SK-N-SH (cell line): ENCODE data around the gene LENG1. TPM values are rescaled to one million over a fixed set of nuclear protein-coding genes. Genes with fewer than 3 reads are reported as not detected.

Source experiments
- CTCF ChIA-PET: fragments of 300-600, 350-600 bp; formaldehyde crosslinking; extraction: SDS; loops from one replicate; lab custom pipeline; 2021; lab: Yijun Ruan, JAX
- POLR2A ChIA-PET: fragments of 350-600 bp; sonication (Branson Sonifier 250); formaldehyde crosslinking; extraction: SDS; loops from one replicate; lab custom pipeline; 2020; ENCODE audit warnings: antibody characterized with exemption, inconsistent platforms; lab: Yijun Ruan, JAX
- DNase-seq: peaks from one replicate; pipeline ENCODE4 v3.0.0; 2012
- H2AFZ ChIP-seq: fragments of 200-600 bp; sonication (generic); 2 replicates; pipeline ENCODE4 v1.8.1; 2016; ENCODE audit warnings: antibody characterized with exemption, mild to moderate bottlenecking, low read depth
- H3F3A ChIP-seq: fragments of 200-600 bp; sonication (generic); replicated peaks from 2 replicates; pipeline ENCODE3; 2016; ENCODE audit warnings: antibody characterized with exemption, mild to moderate bottlenecking; ENCODE audit not compliant: insufficient read depth
- H3K27ac ChIP-seq, 2 experiments: fragments of 200-500 bp in 1 of 2; fragments of 200-600 bp in 1 of 2; sonication (Bioruptor generic) in 1 of 2; sonication (generic), shearing (Covaris generic) in 1 of 2; 2 replicates each; pipeline versions ENCODE4 v1.5.1 to v1.6.1; 2014 to 2016; ENCODE audit warnings: low read depth in 2 of 2, inconsistent platforms in 1 of 2, low read length in 1 of 2, mild to moderate bottlenecking in 1 of 2, mixed read lengths in 1 of 2
- H3K27me3 ChIP-seq: fragments of 200-600 bp; sonication (generic), shearing (Covaris generic); 2 replicates; pipeline ENCODE4 v1.6.1; 2016; ENCODE audit warnings: mixed run types; ENCODE audit not compliant: insufficient read depth
- H3K36me3 ChIP-seq, 2 experiments: fragments of 200-500 bp in 1 of 2; fragments of 200-600 bp in 1 of 2; sonication (Bioruptor generic) in 1 of 2; sonication (generic) in 1 of 2; replicated peaks in 1 of 2; 2 replicates each; pipeline versions ENCODE3 to v1.5.1; 2014 to 2016; ENCODE audit warnings: low read length in 1 of 2, mild to moderate bottlenecking in 1 of 2; ENCODE audit not compliant: insufficient read depth in 2 of 2, control insufficient read depth in 1 of 2
- H3K4me1 ChIP-seq, 2 experiments: fragments of 200-500 bp in 1 of 2; fragments of 200-600 bp in 1 of 2; sonication (Bioruptor generic) in 1 of 2; sonication (generic), shearing (Covaris generic) in 1 of 2; 2 replicates each; pipeline versions ENCODE4 v1.5.1 to v1.6.1; 2014 to 2016; ENCODE audit warnings: low read depth in 1 of 2, low read length in 1 of 2, mixed run types in 1 of 2; ENCODE audit not compliant: insufficient read depth in 2 of 2, control insufficient read depth in 1 of 2
- H3K4me2 ChIP-seq: fragments of 200-600 bp; sonication (generic), shearing (Covaris generic); 2 replicates; pipeline ENCODE4 v1.6.1; 2017; ENCODE audit warnings: mixed run types
- H3K4me3 ChIP-seq, 2 experiments: fragments of 200-500 bp in 1 of 2; fragments of 200-600 bp in 1 of 2; sonication (Bioruptor generic) in 1 of 2; sonication (generic), shearing (Covaris generic) in 1 of 2; 2 replicates each; pipeline versions ENCODE4 v1.5.1 to v1.8.1; 2014 to 2016; ENCODE audit warnings: low read depth in 2 of 2, inconsistent platforms in 1 of 2, low read length in 1 of 2, mild to moderate bottlenecking in 1 of 2, mixed read lengths in 1 of 2, moderate library complexity in 1 of 2
- H3K79me2 ChIP-seq: fragments of 200-600 bp; sonication (generic); 2 replicates; pipeline ENCODE4 v1.8.1; 2017; ENCODE audit warnings: mild to moderate bottlenecking; ENCODE audit not compliant: insufficient read depth
- H3K9ac ChIP-seq: fragments of 200-600 bp; sonication (generic); 2 replicates; pipeline ENCODE4 v1.6.1; 2017; ENCODE audit warnings: mixed run types
- H3K9me2 ChIP-seq: fragments of 200-600 bp; sonication (generic); 2 replicates; pipeline ENCODE4 v1.6.1; 2017; ENCODE audit warnings: mixed run types
- H3K9me3 ChIP-seq: fragments of 200-600 bp; sonication (generic); 2 replicates; pipeline ENCODE4 v1.6.1; 2017; ENCODE audit warnings: mixed run types, mild to moderate bottlenecking, moderate library complexity
- H4K20me1 ChIP-seq: fragments of 200-600 bp; sonication (generic); 2 replicates; pipeline ENCODE4 v1.6.1; 2017; ENCODE audit warnings: mild to moderate bottlenecking, mixed run types; ENCODE audit not compliant: insufficient read depth
- EZH2phosphoT487 ChIP-seq: fragments of 200-600 bp; sonication (generic); IDR thresholded peaks from 2 replicates; pipeline ENCODE4 v1.6.1; 2017; ENCODE audit warnings: low read depth, mixed run types, mild to moderate bottlenecking, antibody characterized with exemption, moderate library complexity, borderline replicate concordance
- FOSL2 ChIP-seq: IDR thresholded peaks from 2 replicates; pipeline ENCODE4 v1.4.0; 2012; ENCODE audit warnings: low read depth, mild to moderate bottlenecking, moderate library complexity, borderline replicate concordance
- GABPA ChIP-seq: IDR thresholded peaks from 2 replicates; pipeline ENCODE4 v1.4.0; 2012; ENCODE audit warnings: low read depth, mild to moderate bottlenecking
- MXI1 ChIP-seq: IDR thresholded peaks from 2 replicates; pipeline ENCODE4 v1.6.1; 2012; ENCODE audit warnings: mild to moderate bottlenecking, low read depth, low read length, improper control_type of control experiment
- POLR2AphosphoS5 ChIP-seq: IDR thresholded peaks from 2 replicates; pipeline ENCODE4 v1.6.1; 2012; ENCODE audit warnings: low read depth, low read length
- RAD21 ChIP-seq: IDR thresholded peaks from 2 replicates; pipeline ENCODE4 v1.6.1; 2012; ENCODE audit warnings: mild to moderate bottlenecking, low read length
- RCOR1 ChIP-seq: fragments of 150-350 bp; IDR thresholded peaks from 2 replicates; pipeline ENCODE4 v1.6.1; 2017; ENCODE audit warnings: antibody characterized with exemption, low read length
- RFX5 ChIP-seq: IDR thresholded peaks from 2 replicates; pipeline ENCODE4 v1.6.1; 2012; ENCODE audit warnings: mild to moderate bottlenecking, improper control_type of control experiment, low read length
- RXRA ChIP-seq: IDR thresholded peaks from 2 replicates; pipeline ENCODE4 v1.4.0; 2012; ENCODE audit warnings: low read depth, mild to moderate bottlenecking, borderline replicate concordance
- TAF1 ChIP-seq: IDR thresholded peaks from 2 replicates; pipeline ENCODE4 v1.6.1; 2012; ENCODE audit warnings: low read depth, mild to moderate bottlenecking, low read length, moderate library complexity, borderline replicate concordance
- TCF12 ChIP-seq: IDR thresholded peaks from 2 replicates; pipeline ENCODE4 v1.4.0; 2012
- YY1 ChIP-seq: IDR thresholded peaks from 2 replicates; pipeline ENCODE4 v1.4.0; 2012; ENCODE audit warnings: low read depth, mild to moderate bottlenecking
- WGBS: methylation state at CpG from one replicate; pipeline ENCODE4 v1.1.6; 2017; ENCODE audit warnings: low lambda C conversion rate; 5-methylcytosine and 5-hydroxymethylcytosine counted together
- polyA plus RNA-seq, 3 experiments: library from polyadenylated mRNA; depleted of rRNA; stranded (reverse); fragments of >200 nt; gene quantifications; 2 replicates each; pipeline ENCODE4 v1.2.3, GENCODE V29; 2012
- TF ChIP-seq, protein P1 (sequence below): fragments of 200-600 bp; sonication (generic); IDR thresholded peaks from 2 replicates; pipeline ENCODE4 v1.6.1; 2017; ENCODE audit warnings: antibody characterized with exemption, mild to moderate bottlenecking, moderate library complexity
- TF ChIP-seq, protein P2 (sequence below): IDR thresholded peaks from 2 replicates; pipeline ENCODE4 v1.4.0; 2012; ENCODE audit warnings: low read depth
- TF ChIP-seq, protein P3 (sequence below): IDR thresholded peaks from 2 replicates; pipeline ENCODE4; 2012

Gene LENG1
- polyA plus RNA-seq, 1 of the 3 experiments (the other 2 are of a cell fraction) = 11.4 TPM

DNA sequence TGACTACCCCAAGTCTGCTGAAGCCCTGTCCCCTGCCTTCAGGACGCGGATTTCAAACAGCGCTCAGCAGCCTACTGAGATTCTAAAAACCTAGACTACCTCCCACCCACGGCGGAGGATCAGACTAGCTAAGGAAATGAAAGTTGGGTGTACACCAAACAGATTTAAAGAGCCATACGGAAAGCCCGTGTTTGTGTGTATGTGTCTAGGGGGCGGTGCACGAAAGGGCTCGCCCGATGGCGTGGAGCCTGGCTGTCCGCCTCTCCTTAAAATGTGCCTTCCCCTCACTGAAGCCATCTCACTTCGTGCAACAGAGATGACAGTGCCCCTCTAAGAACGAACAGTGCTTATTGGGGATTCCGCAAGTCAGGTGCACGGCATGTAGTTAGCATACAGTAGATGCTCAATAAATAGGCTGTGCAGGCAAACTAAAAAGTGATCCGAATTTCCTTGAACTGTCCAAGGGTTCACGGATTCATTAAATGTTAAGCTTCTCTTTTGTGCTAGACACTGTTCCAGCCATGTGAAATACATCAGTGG lies 639 bp downstream of the LENG1 start:
- Histone ChIP-seq H3K27me3 (no peaks in the 10 kb centered on the region), H3K4me2 (peak overlapping the region; percentile 94), H3K36me3 (peaks cover 26 to 33% of the 10 kb centered on the region in 2 experiments), H3K9ac (peak overlapping the region; percentile 88), H3K27ac (peak overlapping the region; percentile 97), H3K79me2 (peaks cover 19% of the 10 kb centered on the region; the same call in 1 of the 2 replicates), H3K9me3 (no peaks in the 10 kb centered on the region), H3K4me1 (peaks cover 7 to 19% of the 10 kb centered on the region in 2 experiments; a peak in 2 of 4 replicates), H3F3A (peaks cover 11% of the 10 kb centered on the region), H4K20me1 (no peaks in the 10 kb centered on the region), H3K4me3 (peak overlapping the region; percentile 83 to 92), H3K9me2 (no peaks in the 10 kb centered on the region), H2AFZ (peak overlapping the region; percentile 90)
- CTCF ChIA-PET = interaction anchor here (0.6 to 2.3 kb wide), 9 partner anchors 8 to 129 kb away, joined by 3 to 13 read pairs (median 4); partner anchors contain the start of gene TMC4
- POLR2A ChIA-PET = interaction anchor here (0.6 to 1.7 kb wide), 4 partner anchors 8 to 31 kb away, joined by 3 to 9 read pairs (median 5); partner anchors contain the start of genes CNOT3 and MBOAT7
- no peak for DNase-seq
- no peak for TF ChIP-seq RFX5
- 0 out of 2 replicates have a peak, but pooled peaks have one; percentile 13 for TF ChIP-seq MXI1
- 12% methylated on average over 19 of the region's 19 CpGs for WGBS

DNA sequence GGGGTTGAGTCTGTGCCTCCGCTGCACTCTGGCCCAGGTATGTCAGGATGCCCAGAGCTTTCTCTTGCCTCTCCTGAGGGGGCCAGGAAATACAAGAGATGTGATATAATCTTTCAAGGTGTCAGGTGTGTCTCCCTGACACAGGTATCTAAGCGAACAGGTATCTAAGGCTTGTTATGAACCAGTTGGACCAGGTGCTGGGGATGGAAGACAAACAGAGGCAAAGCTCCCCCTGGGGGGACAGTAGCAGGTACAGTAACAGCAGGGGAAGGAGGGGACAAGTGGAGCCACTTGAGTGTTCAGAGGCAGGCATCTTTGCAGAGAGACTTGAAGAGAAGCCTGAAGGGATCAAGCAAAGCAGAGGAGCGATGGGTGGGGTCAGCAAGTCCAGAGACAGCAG lies 2.6 kb downstream of the LENG1 start:
- H3K27me3 ChIP-seq = no peaks in the 10 kb centered on the region
- TF ChIP-seq, protein P1, sequence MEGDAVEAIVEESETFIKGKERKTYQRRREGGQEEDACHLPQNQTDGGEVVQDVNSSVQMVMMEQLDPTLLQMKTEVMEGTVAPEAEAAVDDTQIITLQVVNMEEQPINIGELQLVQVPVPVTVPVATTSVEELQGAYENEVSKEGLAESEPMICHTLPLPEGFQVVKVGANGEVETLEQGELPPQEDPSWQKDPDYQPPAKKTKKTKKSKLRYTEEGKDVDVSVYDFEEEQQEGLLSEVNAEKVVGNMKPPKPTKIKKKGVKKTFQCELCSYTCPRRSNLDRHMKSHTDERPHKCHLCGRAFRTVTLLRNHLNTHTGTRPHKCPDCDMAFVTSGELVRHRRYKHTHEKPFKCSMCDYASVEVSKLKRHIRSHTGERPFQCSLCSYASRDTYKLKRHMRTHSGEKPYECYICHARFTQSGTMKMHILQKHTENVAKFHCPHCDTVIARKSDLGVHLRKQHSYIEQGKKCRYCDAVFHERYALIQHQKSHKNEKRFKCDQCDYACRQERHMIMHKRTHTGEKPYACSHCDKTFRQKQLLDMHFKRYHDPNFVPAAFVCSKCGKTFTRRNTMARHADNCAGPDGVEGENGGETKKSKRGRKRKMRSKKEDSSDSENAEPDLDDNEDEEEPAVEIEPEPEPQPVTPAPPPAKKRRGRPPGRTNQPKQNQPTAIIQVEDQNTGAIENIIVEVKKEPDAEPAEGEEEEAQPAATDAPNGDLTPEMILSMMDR = no peak
- TF ChIP-seq RFX5 = no peak
- no peak for TF ChIP-seq RCOR1
- TF ChIP-seq YY1 = no peak
- TF ChIP-seq EZH2phosphoT487 = no peak
- no peak for TF ChIP-seq TCF12
- no peak for TF ChIP-seq GABPA
- TF ChIP-seq POLR2AphosphoS5 = no peak
- TF ChIP-seq, protein P2, sequence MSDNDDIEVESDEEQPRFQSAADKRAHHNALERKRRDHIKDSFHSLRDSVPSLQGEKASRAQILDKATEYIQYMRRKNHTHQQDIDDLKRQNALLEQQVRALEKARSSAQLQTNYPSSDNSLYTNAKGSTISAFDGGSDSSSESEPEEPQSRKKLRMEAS = no peak
- no peak for TF ChIP-seq RXRA
- TF ChIP-seq, protein P3, sequence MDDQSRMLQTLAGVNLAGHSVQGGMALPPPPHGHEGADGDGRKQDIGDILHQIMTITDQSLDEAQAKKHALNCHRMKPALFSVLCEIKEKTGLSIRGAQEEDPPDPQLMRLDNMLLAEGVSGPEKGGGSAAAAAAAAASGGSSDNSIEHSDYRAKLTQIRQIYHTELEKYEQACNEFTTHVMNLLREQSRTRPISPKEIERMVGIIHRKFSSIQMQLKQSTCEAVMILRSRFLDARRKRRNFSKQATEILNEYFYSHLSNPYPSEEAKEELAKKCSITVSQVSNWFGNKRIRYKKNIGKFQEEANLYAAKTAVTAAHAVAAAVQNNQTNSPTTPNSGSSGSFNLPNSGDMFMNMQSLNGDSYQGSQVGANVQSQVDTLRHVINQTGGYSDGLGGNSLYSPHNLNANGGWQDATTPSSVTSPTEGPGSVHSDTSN = no peak
- TF ChIP-seq TAF1 = no peak
- TF ChIP-seq MXI1 = no peak
- no peak for TF ChIP-seq FOSL2
- no peak for TF ChIP-seq RAD21
- H3K36me3 ChIP-seq = peaks cover 27 to 52% of the 10 kb centered on the region in 2 experiments
- 100% methylated on average over 3 of the region's 3 CpGs for WGBS
- peaks cover 16% of the 10 kb centered on the region for H3F3A ChIP-seq
- no peaks in the 10 kb centered on the region for H3K9me3 ChIP-seq
- peaks cover 19% of the 10 kb centered on the region; the same call in 1 of the 2 replicates for H3K79me2 ChIP-seq
- CTCF ChIA-PET = no interaction called here
- no peaks in the 10 kb centered on the region for H3K9me2 ChIP-seq
- H3K4me1 ChIP-seq = peaks cover 7 to 18% of the 10 kb centered on the region in 2 experiments; a peak in 2 of 4 replicates
- no peak overlapping the region for H3K4me2 ChIP-seq
- H3K27ac ChIP-seq = no peak overlapping the region
- POLR2A ChIA-PET = no interaction called here
- H3K4me3 ChIP-seq = no peak overlapping the region
- H3K9ac ChIP-seq = no peak overlapping the region
- no peaks in the 10 kb centered on the region for H4K20me1 ChIP-seq
- H2AFZ ChIP-seq = no peak overlapping the region
- no peak for DNase-seq
